PC-3 (cell line): ENCODE measurements around the gene ZBTB16. TPM values are rescaled to one million over a fixed set of nuclear protein-coding genes. Genes with fewer than 3 reads are reported as not detected.

Experiments
- ATAC-seq: fragments of 200-7000 bp; cut with Tn5 transposase; 2 replicates; pipeline ENCODE4 v1.9.1; 2020; ENCODE audit warnings: mild to moderate bottlenecking, moderate library complexity
- BruUV-seq: library from RNA; stranded (reverse); fragments of 400-500 nt; replicated peaks from 2 replicates; lab custom pipeline; 2021; lab: Mats Ljungman, UMichigan
- CTCF ChIA-PET: fragments of 300-600 bp; sonication (Branson Sonifier 250); formaldehyde crosslinking; loops from one replicate; lab custom pipeline; 2022; ENCODE audit warnings: antibody characterized with exemption; lab: Charles Lee
- POLR2A ChIA-PET: fragments of 300-600 bp; sonication (Branson Sonifier 250); formaldehyde crosslinking; loops from one replicate; lab custom pipeline; 2022; ENCODE audit warnings: antibody characterized with exemption; ENCODE audit not compliant: unreplicated experiment; lab: Charles Lee
- DNase-seq: peaks from one replicate; pipeline ENCODE4 v3.0.0-alpha.2; 2015
- H2AFZ ChIP-seq: fragments of 300-600 bp; sonication (generic); 2 replicates; pipeline ENCODE4 v1.6.0; 2016; ENCODE audit warnings: antibody characterized with exemption, low read length
- H3F3A ChIP-seq: fragments of 300-600 bp; sonication (generic); one replicate; pipeline ENCODE4 v1.6.0; 2017; ENCODE audit warnings: antibody characterized with exemption, low read length, control low read depth, mild to moderate bottlenecking; ENCODE audit not compliant: unreplicated experiment
- H3K27ac ChIP-seq: fragments of 300-600 bp; sonication (generic); 2 replicates; pipeline ENCODE4 v1.5.1; 2016; ENCODE audit warnings: mild to moderate bottlenecking, low read length
- H3K27me3 ChIP-seq: fragments of 300-600 bp; sonication (generic); 2 replicates; pipeline ENCODE4 v1.6.1; 2016; ENCODE audit warnings: low read length, mixed read lengths
- H3K36me3 ChIP-seq: fragments of 300-600 bp; sonication (generic); 2 replicates; pipeline ENCODE4 v1.6.1; 2016; ENCODE audit warnings: low read depth, mixed run types, low read length, mixed read lengths
- H3K4me1 ChIP-seq: fragments of 300-600 bp; sonication (generic); 2 replicates; pipeline ENCODE4 v1.5.1; 2016; ENCODE audit warnings: low read length; ENCODE audit not compliant: insufficient read depth
- H3K4me2 ChIP-seq: fragments of 300-600 bp; sonication (generic); 2 replicates; pipeline ENCODE4 v1.6.0; 2016; ENCODE audit warnings: low read length
- H3K4me3 ChIP-seq: fragments of 300-600 bp; sonication (generic); 2 replicates; pipeline ENCODE4 v1.5.1; 2016; ENCODE audit warnings: mild to moderate bottlenecking, low read length, mixed read lengths
- H3K79me2 ChIP-seq: fragments of 300-600 bp; sonication (generic); 2 replicates; pipeline ENCODE4 v1.6.1; 2017; ENCODE audit warnings: low read length, mixed read lengths
- H3K9ac ChIP-seq: fragments of 300-600 bp; sonication (generic); 2 replicates; pipeline ENCODE4 v1.6.0; 2016; ENCODE audit warnings: mild to moderate bottlenecking, low read length
- H3K9me2 ChIP-seq: fragments of 300-600 bp; sonication (generic); replicated peaks from 2 replicates; pipeline ENCODE4 v1.6.1; 2016; ENCODE audit warnings: mixed run types, low read length, mixed read lengths
- H3K9me3 ChIP-seq: fragments of 300-600 bp; sonication (generic); 2 replicates; pipeline ENCODE4 v1.6.1; 2016; ENCODE audit warnings: low read length, mixed read lengths
- H4K20me1 ChIP-seq: fragments of 300-600 bp; sonication (generic); 2 replicates; pipeline ENCODE4 v1.6.1; 2016; ENCODE audit warnings: low read length, mixed read lengths
- CTCF ChIP-seq: fragments of 300-600 bp; sonication (generic); conservative IDR thresholded peaks from 2 replicates; pipeline ENCODE4 v1.5.1; 2017; ENCODE audit warnings: antibody characterized with exemption, low read depth, mild to moderate bottlenecking, low read length
- EZH2 ChIP-seq: fragments of 300-600 bp; sonication (generic); IDR thresholded peaks from one replicate; pipeline ENCODE4 v1.6.1; 2017; ENCODE audit warnings: antibody characterized with exemption, mild to moderate bottlenecking, low read length; ENCODE audit not compliant: unreplicated experiment
- EZH2phosphoT487 ChIP-seq: fragments of 300-600 bp; sonication (generic); IDR thresholded peaks from 2 replicates; pipeline ENCODE4 v1.6.1; 2018; ENCODE audit warnings: mild to moderate bottlenecking, antibody characterized with exemption, low read length, borderline replicate concordance
- intact Hi-C: fragments of 100-400 bp; cut with micrococcal nuclease; formaldehyde crosslinking; loops from 2 replicates; pipeline ENCODE4 v1.9.0; 2023
- total RNA-seq: library from RNA; depleted of rRNA; stranded (reverse); fragments of >200 nt; gene quantifications from 2 replicates; pipeline ENCODE4 v1.2.3, GENCODE V29; 2014

The ZBTB16 gene
- total RNA-seq, 1 experiment from 2014 or later = not detected

DNA sequence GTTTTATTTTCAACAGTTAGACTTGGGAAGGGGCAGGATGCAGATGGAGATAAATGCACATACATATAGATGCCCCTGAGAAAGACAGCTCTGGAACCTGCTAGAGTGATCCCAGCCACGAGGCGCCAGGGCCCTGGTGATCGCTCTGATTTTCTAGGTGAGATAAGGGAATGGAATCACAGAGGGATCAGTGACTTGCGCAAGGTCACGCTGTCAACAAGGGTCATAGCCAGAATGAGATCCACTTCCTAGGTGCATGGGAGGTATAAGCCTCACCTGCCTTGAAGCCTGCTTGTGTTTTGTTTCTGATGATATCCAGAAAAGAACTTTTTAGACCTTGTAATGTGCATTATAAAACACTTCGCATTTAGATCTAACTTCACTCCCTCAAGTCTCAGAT lies 47.5 kb downstream of the ZBTB16 start:
- DNase-seq (no peak), ATAC-seq (no peak)
- TF ChIP-seq EZH2phosphoT487 (no peak), CTCF (no peak), EZH2 (no peak)
- H4K20me1 ChIP-seq = no peaks in the 10 kb centered on the region
- H3K9me3 ChIP-seq = no peaks in the 10 kb centered on the region
- H3K79me2 ChIP-seq = no peaks in the 10 kb centered on the region
- H3K9me2 ChIP-seq = no peaks in the 10 kb centered on the region
- H3K4me2 ChIP-seq = no peak overlapping the region
- H3K4me3 ChIP-seq = no peak overlapping the region
- H3K27me3 ChIP-seq = peaks cover 100% of the 10 kb centered on the region
- intact Hi-C loops = no loop called here
- H2AFZ ChIP-seq = no peak overlapping the region
- no TSS peak for BruUV-seq
- H3K27ac ChIP-seq = no peak overlapping the region
- H3F3A ChIP-seq = no peaks in the 10 kb centered on the region
- H3K9ac ChIP-seq = no peak overlapping the region
- CTCF ChIA-PET = no interaction called here
- no peaks in the 10 kb centered on the region for H3K4me1 ChIP-seq
- H3K36me3 ChIP-seq = no peaks in the 10 kb centered on the region
- POLR2A ChIA-PET = no interaction called here

- Histone ChIP-seq H4K20me1 (no peaks in the 10 kb centered on the region), H3K36me3 (no peaks in the 10 kb centered on the region), H3K9ac (no peak overlapping the region), H3K9me2 (no peaks in the 10 kb centered on the region), H3K27ac (no peak overlapping the region), H3K9me3 (no peaks in the 10 kb centered on the region), H3K27me3 (peaks cover 100% of the 10 kb centered on the region), H3F3A (no peaks in the 10 kb centered on the region), H3K4me2 (no peak overlapping the region), H3K4me3 (no peak overlapping the region), H2AFZ (no peak overlapping the region), H3K79me2 (no peaks in the 10 kb centered on the region), H3K4me1 (no peaks in the 10 kb centered on the region)
- BruUV-seq = no TSS peak
- ATAC-seq = no peak
- ChIA-PET POLR2A (no interaction called here), CTCF (interaction anchor here (0.5 kb wide), 1 partner anchor 71 kb away, joined by 3 read pairs; no protein-coding TSS in a partner anchor)
- intact Hi-C loops = no loop called here
- no peak for DNase-seq
- TF ChIP-seq EZH2 (no peak), CTCF (no peak), EZH2phosphoT487 (no peak)
These were observed 49.1 kb downstream of the ZBTB16 start for GRCh38 chr11:114108501-114109205.
